Transverse colon (tissue), 4 donors: ENCODE measurements around the gene GEN1. TPM values are rescaled to one million over a fixed set of nuclear protein-coding genes. Genes with fewer than 3 reads are reported as not detected.

Source experiments
- DNase-seq: peaks from one replicate; pipeline ENCODE4 v3.0.0-alpha.2; 2019
- H3K27ac ChIP-seq, 4 donors: fragments of 200-600 bp; sonication (generic); 2 replicates each; pipeline ENCODE4 v1.5.1; 2016 to 2018; ENCODE audit warnings: inconsistent platforms in 4 of 4
- H3K27me3 ChIP-seq: fragments of 200-600 bp; sonication (generic); 2 replicates; pipeline ENCODE4 v1.5.1; 2017; ENCODE audit warnings: inconsistent platforms
- H3K36me3 ChIP-seq, 4 donors: fragments of 200-600 bp; sonication (generic); 2 replicates each; pipeline ENCODE4 v1.5.1; 2017 to 2019; ENCODE audit warnings: inconsistent platforms in 4 of 4
- H3K4me1 ChIP-seq, 4 donors: fragments of 200-600 bp; sonication (generic); 2 replicates each; pipeline ENCODE4 v1.5.1; 2017 to 2020; ENCODE audit warnings: inconsistent platforms in 4 of 4
- H3K4me3 ChIP-seq, 4 donors: fragments of 200-600 bp; sonication (generic); 1 replicate in 1 of 4; 2 replicates in 3 of 4; pipeline versions ENCODE4 v1.5.1 to v1.6.1; 2017 to 2019; ENCODE audit warnings: inconsistent platforms in 4 of 4
- H3K9me3 ChIP-seq, 2 donors: fragments of 200-600 bp; sonication (generic); 2 replicates each; pipeline ENCODE4 v1.5.1; 2017 to 2019; ENCODE audit warnings: inconsistent platforms in 2 of 2
- EP300 ChIP-seq: sonication (generic); formaldehyde crosslinking; IDR thresholded peaks from one replicate; pipeline ENCODE4 v1.6.1; 2017; ENCODE audit warnings: antibody characterized with exemption, low read depth
- POLR2A ChIP-seq: fragments of 450-650 bp; IDR thresholded peaks from one replicate; pipeline ENCODE4 v1.6.1; 2016; ENCODE audit warnings: antibody characterized with exemption, mild to moderate bottlenecking, moderate library complexity
- POLR2AphosphoS5 ChIP-seq, 3 donors: sonication (generic); formaldehyde crosslinking; IDR thresholded peaks; one replicate each; pipeline ENCODE4 v1.6.1; 2016; ENCODE audit warnings: antibody characterized with exemption in 3 of 3
- WGBS, 2 donors: methylation state at CpG; one replicate each; pipeline ENCODE4 v1.1.5; 2018; ENCODE audit warnings: low coverage in 1 of 2; 5-methylcytosine and 5-hydroxymethylcytosine counted together
- in situ Hi-C, 4 donors: fragments of 200-750 bp; cut with MboI; loops; one replicate each; pipeline versions ENCODE4 v1.15.0 to v1.15.1; 2017; ENCODE audit warnings: low sequenced_read_pairs in 3 of 4, low pct_ligation_motif_present in 1 of 4, low pct_unique_long_range_greater_than_20kb in 1 of 4
- intact Hi-C: fragments of 100-400 bp; cut with DNase I; formaldehyde crosslinking; loops from one replicate; pipeline ENCODE4 v1.15.1; 2023; ENCODE audit warnings: low total_unique reads
- total RNA-seq, 4 donors: library from RNA; depleted of rRNA; stranded (reverse); fragments of >200 nt; gene quantifications; one replicate each; pipeline ENCODE4 v1.1.0, GENCODE V29; 2016
- TF ChIP-seq, protein P1 (sequence below), 5 experiments: fragments of 200-600 bp in 3 of 5; fragments of 450-650 bp in 2 of 5; sonication (generic) in 3 of 5; IDR thresholded peaks; 1 replicate in 2 of 5; 2 replicates in 3 of 5; pipeline ENCODE4 v1.5.1; 2016 to 2017; ENCODE audit warnings: antibody characterized with exemption in 5 of 5, inconsistent platforms in 3 of 5, mild to moderate bottlenecking in 2 of 5, moderate library complexity in 1 of 5

The GEN1 gene
- total RNA-seq, 4 donors from 2014 or later, result 36.4 to 110 (median 63.7) TPM

DNA sequence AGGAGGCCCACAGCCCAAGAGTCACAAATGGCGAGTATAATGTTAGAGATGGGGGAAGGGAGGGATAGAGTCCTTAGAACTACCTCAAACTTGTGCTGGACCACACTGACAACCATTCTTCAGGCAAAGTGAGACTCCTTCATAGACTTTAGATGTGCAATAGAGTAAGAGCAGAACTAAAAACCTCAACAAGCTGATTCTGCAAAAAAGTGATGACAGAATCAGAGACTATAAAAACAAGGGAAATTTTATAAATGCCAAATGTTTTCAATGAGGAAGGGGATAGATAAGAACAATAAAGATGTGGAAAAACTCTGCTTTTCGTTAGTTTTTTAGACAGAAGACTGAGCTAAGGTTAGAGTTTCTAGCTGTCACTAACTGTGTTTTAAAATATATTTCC lies 18.1 kb upstream of the GEN1 start:
- no peak for DNase-seq
- Histone ChIP-seq H3K9me3 (no peaks in the 10 kb centered on the region), H3K27me3 (no peaks in the 10 kb centered on the region), H3K36me3 (peaks cover 0 to 41% (median 18%) of the 10 kb centered on the region in 4 donors), H3K27ac (no peak overlapping the region), H3K4me1 (no peaks in the 10 kb centered on the region), H3K4me3 (no peak overlapping the region)
- TF ChIP-seq POLR2A, result no peak
- TF ChIP-seq, protein P1, sequence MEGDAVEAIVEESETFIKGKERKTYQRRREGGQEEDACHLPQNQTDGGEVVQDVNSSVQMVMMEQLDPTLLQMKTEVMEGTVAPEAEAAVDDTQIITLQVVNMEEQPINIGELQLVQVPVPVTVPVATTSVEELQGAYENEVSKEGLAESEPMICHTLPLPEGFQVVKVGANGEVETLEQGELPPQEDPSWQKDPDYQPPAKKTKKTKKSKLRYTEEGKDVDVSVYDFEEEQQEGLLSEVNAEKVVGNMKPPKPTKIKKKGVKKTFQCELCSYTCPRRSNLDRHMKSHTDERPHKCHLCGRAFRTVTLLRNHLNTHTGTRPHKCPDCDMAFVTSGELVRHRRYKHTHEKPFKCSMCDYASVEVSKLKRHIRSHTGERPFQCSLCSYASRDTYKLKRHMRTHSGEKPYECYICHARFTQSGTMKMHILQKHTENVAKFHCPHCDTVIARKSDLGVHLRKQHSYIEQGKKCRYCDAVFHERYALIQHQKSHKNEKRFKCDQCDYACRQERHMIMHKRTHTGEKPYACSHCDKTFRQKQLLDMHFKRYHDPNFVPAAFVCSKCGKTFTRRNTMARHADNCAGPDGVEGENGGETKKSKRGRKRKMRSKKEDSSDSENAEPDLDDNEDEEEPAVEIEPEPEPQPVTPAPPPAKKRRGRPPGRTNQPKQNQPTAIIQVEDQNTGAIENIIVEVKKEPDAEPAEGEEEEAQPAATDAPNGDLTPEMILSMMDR (IDR thresholded peaks at IDR 0.05), result no peak
- no peak for TF ChIP-seq EP300
- TF ChIP-seq POLR2AphosphoS5 (IDR thresholded peaks at IDR 0.05), result no peak
- in situ Hi-C loops, result loop anchor here in 1 of 4 donors (25.0 kb wide), 1 partner anchor 426 kb away; no protein-coding TSS in a partner anchor
- WGBS, 2 donors, result 92 to 100% methylated on average over 2 of the region's 2 CpGs
- intact Hi-C loops, result no loop called here

DNA sequence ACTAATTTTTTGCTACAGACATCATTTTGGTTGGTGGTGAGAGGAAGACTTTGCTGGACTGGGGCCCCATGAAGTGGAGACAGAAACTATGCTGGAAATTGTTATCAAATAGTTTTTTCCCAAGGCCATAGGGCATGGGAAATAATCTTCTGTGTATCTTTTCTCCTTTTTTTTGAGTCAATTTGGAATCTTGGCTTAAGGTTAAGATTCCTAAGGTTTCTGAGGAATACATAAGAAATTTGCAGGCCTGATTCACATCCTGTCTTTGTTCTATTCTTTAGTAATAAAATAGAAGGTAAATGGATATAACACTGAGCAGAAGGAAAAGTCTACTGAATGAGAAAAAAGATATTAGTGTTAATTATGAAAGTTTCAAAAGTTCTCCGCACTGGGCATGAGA lies 16.9 kb upstream of the GEN1 start:
- peaks cover 0 to 32% (median 13%) of the 10 kb centered on the region in 4 donors for H3K36me3 ChIP-seq
- WGBS, 2 donors, result 92 to 100% methylated on average over 1 of the region's 1 CpG
- DNase-seq, result no peak

DNA sequence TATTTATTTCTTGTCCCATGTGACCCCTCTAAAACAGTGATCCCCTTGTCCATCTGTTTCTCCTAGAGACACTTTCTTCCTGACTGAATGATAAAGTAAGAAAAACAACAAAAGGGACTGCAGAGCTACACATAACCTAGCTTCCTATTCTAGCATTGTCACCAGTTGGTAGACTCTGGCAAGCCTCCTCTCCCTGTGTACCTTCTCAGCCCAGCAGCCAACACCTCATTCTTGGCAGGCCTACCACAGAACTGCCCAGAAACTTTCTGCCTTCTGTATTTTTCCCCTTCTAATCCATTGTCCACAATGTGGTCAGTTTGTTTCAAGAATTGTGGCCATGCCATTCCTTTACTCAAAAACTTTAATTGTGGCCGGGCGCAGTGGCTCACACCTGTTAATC lies 13.7 kb upstream of the GEN1 start:
- H3K4me3 ChIP-seq, result no peak overlapping the region
- in situ Hi-C loops, result loop anchor here in 1 of 4 donors (25.0 kb wide), 1 partner anchor 422 kb away; no protein-coding TSS in a partner anchor
- no peak for DNase-seq
- 98% methylated on average over 2 of the region's 2 CpGs; no CpG with 5 or more reads in 1 of the 2 donors for WGBS, 2 donors
- no peaks in the 10 kb centered on the region for H3K9me3 ChIP-seq
- no peaks in the 10 kb centered on the region for H3K27me3 ChIP-seq
- no peaks in the 10 kb centered on the region for H3K4me1 ChIP-seq
- no peak overlapping the region for H3K27ac ChIP-seq
- no peak for TF ChIP-seq EP300
- TF ChIP-seq, protein P1 (IDR thresholded peaks at IDR 0.05), result no peak
- no peak for TF ChIP-seq POLR2AphosphoS5 (IDR thresholded peaks at IDR 0.05)
- TF ChIP-seq POLR2A, result no peak
- H3K36me3 ChIP-seq, result peaks cover 0 to 37% (median 11%) of the 10 kb centered on the region in 4 donors
- intact Hi-C loops, result no loop called here

More for the DNA sequence above, 16.9 kb upstream of the GEN1 start:
- TF ChIP-seq, protein P1 (IDR thresholded peaks at IDR 0.05), result no peak
- TF ChIP-seq EP300, result no peak
- H3K4me1 ChIP-seq, result no peaks in the 10 kb centered on the region
- intact Hi-C loops (no loop called here), in situ Hi-C loops (loop anchor here in 1 of 4 donors (25.0 kb wide), 1 partner anchor 425 kb away; no protein-coding TSS in a partner anchor)
- H3K4me3 ChIP-seq, result no peak overlapping the region
- H3K27ac ChIP-seq, result no peak overlapping the region
- no peaks in the 10 kb centered on the region for H3K27me3 ChIP-seq
- H3K9me3 ChIP-seq, result no peaks in the 10 kb centered on the region

DNA sequence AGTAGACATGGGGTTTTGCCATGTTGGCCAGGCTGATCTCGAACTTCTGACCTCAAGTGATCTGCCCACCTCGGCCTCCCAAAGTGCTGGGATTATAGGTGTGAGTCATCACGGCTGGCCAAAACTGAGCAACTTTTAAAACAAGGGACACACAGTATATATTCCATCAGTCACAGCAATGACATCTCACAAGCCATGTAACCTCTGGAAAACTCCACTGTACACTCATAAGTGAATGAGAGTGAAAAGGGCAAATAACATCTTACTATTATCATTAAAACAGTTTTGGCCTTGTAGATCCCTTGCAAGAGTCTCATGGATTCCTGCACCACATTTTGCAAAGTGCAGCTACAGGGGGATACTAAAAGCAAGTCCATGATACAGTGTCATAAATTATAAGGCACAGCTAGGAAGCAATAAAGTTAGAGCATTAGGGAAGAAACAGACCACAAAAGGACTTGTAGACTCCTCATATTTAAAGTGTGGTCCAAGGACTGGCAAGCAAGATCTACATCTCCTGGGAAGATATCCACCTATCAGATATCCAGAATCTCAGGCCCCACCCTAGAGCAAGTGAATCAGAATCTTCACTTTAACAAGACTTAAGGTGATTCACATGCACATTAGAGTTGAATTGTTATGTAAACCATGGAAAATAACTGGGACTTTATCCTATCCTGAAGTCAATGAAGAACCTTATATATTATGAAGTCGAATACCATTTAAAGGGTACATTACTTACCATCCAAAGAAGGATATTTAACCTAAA lies 6.1 kb upstream of the GEN1 start:
- H3K4me1 ChIP-seq, result peaks cover 0 to 14% (median 7%) of the 10 kb centered on the region in 4 donors
- no peaks in the 10 kb centered on the region for H3K9me3 ChIP-seq
- H3K4me3 ChIP-seq, result no peak overlapping the region
- H3K27ac ChIP-seq, result no peak overlapping the region
- no peak for DNase-seq
- H3K36me3 ChIP-seq, result peaks cover 0 to 8% (median under 1%) of the 10 kb centered on the region in 4 donors
- intact Hi-C loops (no loop called here), in situ Hi-C loops (loop anchor here in 1 of 4 donors (25.0 kb wide), 1 partner anchor 414 kb away; no protein-coding TSS in a partner anchor)
- WGBS, 2 donors, result 82 to 89% methylated on average over 1 to 4 of the region's 4 CpGs
- no peaks in the 10 kb centered on the region for H3K27me3 ChIP-seq
- TF ChIP-seq POLR2AphosphoS5 (IDR thresholded peaks at IDR 0.05) (no peak), EP300 (no peak), POLR2A (no peak)
- TF ChIP-seq, protein P1 (IDR thresholded peaks at IDR 0.05), result no peak
